ENCODE data around the gene SMTNL1.

Gene SMTNL1

GRCh38 chr11:57596266-57596885, 59.0 kb downstream of the SMTNL1 start:
- Histone ChIP-seq H3K9ac (ENCODE audit: low read length) (no peak overlapping the region), H3K79me2 (ENCODE audit: low read length) (no peaks in the 10 kb centered on the region), H2AFZ (ENCODE audit: low read length) (no peak overlapping the region), H3K27me3 (replicated peaks; ENCODE audit: insufficient read depth, low read length) (no peaks in the 10 kb centered on the region), H3K4me2 (ENCODE audit: low read depth, low read length) (no peak overlapping the region), H3F3A (ENCODE audit: insufficient read depth, low read length) (no peaks in the 10 kb centered on the region), H3K27ac (ENCODE audit: low read length) (no peak overlapping the region), H3K9me2 (replicated peaks; ENCODE audit: insufficient read depth, low read length) (no peaks in the 10 kb centered on the region), H3K4me1 (ENCODE audit: low read length) (no peaks in the 10 kb centered on the region), H3K9me3 (replicated peaks; ENCODE audit: insufficient read depth, low read length) (no peaks in the 10 kb centered on the region), H3K36me3 (replicated peaks; ENCODE audit: insufficient read depth, low read length) (no peaks in the 10 kb centered on the region), H4K20me1 (ENCODE audit: insufficient read depth, low read length) (no peaks in the 10 kb centered on the region), H3K4me3 (ENCODE audit: low read length) (no peak overlapping the region)
- DNase-seq: no peak
- TF ChIP-seq, protein P1, sequence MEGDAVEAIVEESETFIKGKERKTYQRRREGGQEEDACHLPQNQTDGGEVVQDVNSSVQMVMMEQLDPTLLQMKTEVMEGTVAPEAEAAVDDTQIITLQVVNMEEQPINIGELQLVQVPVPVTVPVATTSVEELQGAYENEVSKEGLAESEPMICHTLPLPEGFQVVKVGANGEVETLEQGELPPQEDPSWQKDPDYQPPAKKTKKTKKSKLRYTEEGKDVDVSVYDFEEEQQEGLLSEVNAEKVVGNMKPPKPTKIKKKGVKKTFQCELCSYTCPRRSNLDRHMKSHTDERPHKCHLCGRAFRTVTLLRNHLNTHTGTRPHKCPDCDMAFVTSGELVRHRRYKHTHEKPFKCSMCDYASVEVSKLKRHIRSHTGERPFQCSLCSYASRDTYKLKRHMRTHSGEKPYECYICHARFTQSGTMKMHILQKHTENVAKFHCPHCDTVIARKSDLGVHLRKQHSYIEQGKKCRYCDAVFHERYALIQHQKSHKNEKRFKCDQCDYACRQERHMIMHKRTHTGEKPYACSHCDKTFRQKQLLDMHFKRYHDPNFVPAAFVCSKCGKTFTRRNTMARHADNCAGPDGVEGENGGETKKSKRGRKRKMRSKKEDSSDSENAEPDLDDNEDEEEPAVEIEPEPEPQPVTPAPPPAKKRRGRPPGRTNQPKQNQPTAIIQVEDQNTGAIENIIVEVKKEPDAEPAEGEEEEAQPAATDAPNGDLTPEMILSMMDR (IDR thresholded peaks at IDR 0.05; ENCODE audit: low read length): no peak
- TF ChIP-seq EZH2phosphoT487 (IDR thresholded peaks at IDR 0.05; ENCODE audit: low read length): no peak
- no peak for TF ChIP-seq EZH2 (optimal IDR thresholded peaks at IDR 0.05; ENCODE audit: low read depth, low read length)

GRCh38 chr11:57597461-57597915, 60.1 kb downstream of the SMTNL1 start, which contains the start of gene SERPING1:
Gene SERPING1 (plus strand): TSS chr11:57597685. CDS start chr11:57598271, 586 bp downstream.
- Histone ChIP-seq H3K27ac (ENCODE audit: low read length) (no peak within 1 kb of the TSS), H3K9ac (ENCODE audit: low read length) (no peak within 1 kb of the TSS), H2AFZ (ENCODE audit: low read length) (no peak within 1 kb of the TSS), H3K36me3 (replicated peaks; ENCODE audit: insufficient read depth, low read length) (no peaks in the 10 kb centered on the region), H3F3A (ENCODE audit: insufficient read depth, low read length) (no peaks in the 10 kb centered on the region), H3K4me2 (ENCODE audit: low read depth, low read length) (no peak within 1 kb of the TSS), H4K20me1 (ENCODE audit: insufficient read depth, low read length) (no peaks in the 10 kb centered on the region), H3K9me2 (replicated peaks; ENCODE audit: insufficient read depth, low read length) (no peaks in the 10 kb centered on the region), H3K9me3 (replicated peaks; ENCODE audit: insufficient read depth, low read length) (no peaks in the 10 kb centered on the region), H3K27me3 (replicated peaks; ENCODE audit: insufficient read depth, low read length) (no peaks in the 10 kb centered on the region), H3K4me3 (ENCODE audit: low read length) (no peak within 1 kb of the TSS), H3K79me2 (ENCODE audit: low read length) (no peaks in the 10 kb centered on the region), H3K4me1 (ENCODE audit: low read length) (no peaks in the 10 kb centered on the region)
- no peak for DNase-seq
- TF ChIP-seq, protein P1 (IDR thresholded peaks at IDR 0.05; ENCODE audit: low read length): no peak
- TF ChIP-seq EZH2 (optimal IDR thresholded peaks at IDR 0.05; ENCODE audit: low read depth, low read length): no peak
- TF ChIP-seq EZH2phosphoT487 (IDR thresholded peaks at IDR 0.05; ENCODE audit: low read length): no peak

GRCh38 chr11:57597916-57598830, 60.8 kb downstream of the SMTNL1 start:
- Histone ChIP-seq H3K4me1 (ENCODE audit: low read length) (no peaks in the 10 kb centered on the region), H3K9me2 (replicated peaks; ENCODE audit: insufficient read depth, low read length) (no peaks in the 10 kb centered on the region), H3K27me3 (replicated peaks; ENCODE audit: insufficient read depth, low read length) (no peaks in the 10 kb centered on the region), H2AFZ (ENCODE audit: low read length) (no peak overlapping the region), H3K9ac (ENCODE audit: low read length) (no peak overlapping the region), H3K36me3 (replicated peaks; ENCODE audit: insufficient read depth, low read length) (no peaks in the 10 kb centered on the region), H3K9me3 (replicated peaks; ENCODE audit: insufficient read depth, low read length) (no peaks in the 10 kb centered on the region), H3K79me2 (ENCODE audit: low read length) (no peaks in the 10 kb centered on the region), H4K20me1 (ENCODE audit: insufficient read depth, low read length) (no peaks in the 10 kb centered on the region), H3K4me3 (ENCODE audit: low read length) (no peak overlapping the region), H3K27ac (ENCODE audit: low read length) (no peak overlapping the region), H3F3A (ENCODE audit: insufficient read depth, low read length) (no peaks in the 10 kb centered on the region), H3K4me2 (ENCODE audit: low read depth, low read length) (no peak overlapping the region)
- TF ChIP-seq, protein P1 (IDR thresholded peaks at IDR 0.05; ENCODE audit: low read length): no peak
- no peak for TF ChIP-seq EZH2phosphoT487 (IDR thresholded peaks at IDR 0.05; ENCODE audit: low read length)
- TF ChIP-seq EZH2 (optimal IDR thresholded peaks at IDR 0.05; ENCODE audit: low read depth, low read length): no peak
- no peak for DNase-seq

Measured in MM.1S (cell line).